GM21381 (cell line): Measurements from ENCODE around the gene DZIP3.
A peak's percentile ranks its signal among the peaks of the same experiment; 100 is the strongest.

Source experiments
- ATAC-seq: cut with Tn5 transposase; IDR thresholded peaks from one replicate; pipeline ENCODE4 v1.9.1; 2021; ENCODE audit warnings: mild to moderate bottlenecking, moderate library complexity; ENCODE audit not compliant: unreplicated experiment

DZIP3 gene

GRCh38 chr3:108589081-108589997 is at the start of gene DZIP3, which contains the start of gene CIP2A:
Gene DZIP3 (plus strand): TSS chr3:108589722. CDS start chr3:108605407, 15,685 bp downstream.
Gene CIP2A (minus strand): TSS chr3:108589438. CDS start chr3:108589375, 63 bp downstream.
- ATAC-seq: peak; percentile 93

DNA sequence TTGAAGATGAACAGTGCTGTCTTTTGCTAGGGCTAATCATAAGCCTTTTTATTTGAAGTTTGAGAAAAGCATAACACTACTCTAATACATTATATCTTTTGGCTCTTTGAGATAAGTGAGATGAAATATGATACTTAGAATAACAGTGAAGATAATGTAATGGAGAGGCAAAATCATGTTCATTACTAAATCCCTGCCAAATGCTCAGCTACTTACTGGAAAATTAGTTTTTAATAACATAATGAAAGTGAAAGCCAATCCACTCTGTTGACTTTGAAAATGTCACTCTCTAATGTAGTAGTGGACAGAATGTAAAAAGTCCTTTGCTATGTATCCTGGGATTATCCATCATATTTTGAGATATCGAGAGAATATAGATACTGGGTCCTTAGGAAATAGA is 43.3 kb upstream of the DZIP3 start:
- ATAC-seq: no peak

GRCh38 chr3:108546692-108547091 is 42.8 kb upstream of the DZIP3 start:
- peak; percentile 55 for ATAC-seq

DNA sequence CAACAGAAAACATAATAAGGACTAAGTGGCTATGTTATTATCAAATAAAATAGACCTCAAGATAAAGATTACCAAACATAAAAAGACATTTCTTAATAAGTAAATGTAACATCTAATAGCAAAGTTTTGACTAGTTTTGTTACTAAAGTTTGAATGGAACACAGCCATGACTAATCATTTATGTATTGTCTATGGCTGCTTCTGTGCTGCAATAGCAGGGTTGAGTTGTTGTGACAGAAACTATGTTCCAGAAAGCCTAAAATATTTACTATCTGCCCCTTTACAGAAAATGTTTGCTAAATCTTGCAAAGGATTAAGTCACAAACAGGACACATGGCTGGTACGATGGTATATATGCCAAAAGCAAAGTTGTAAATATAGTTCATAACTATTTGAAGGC is 41.2 kb upstream of the DZIP3 start:
- ATAC-seq: no peak

- no peak for ATAC-seq
Observed at GRCh38 chr3:108548886-108549285, 40.6 kb upstream of the DZIP3 start.

DNA sequence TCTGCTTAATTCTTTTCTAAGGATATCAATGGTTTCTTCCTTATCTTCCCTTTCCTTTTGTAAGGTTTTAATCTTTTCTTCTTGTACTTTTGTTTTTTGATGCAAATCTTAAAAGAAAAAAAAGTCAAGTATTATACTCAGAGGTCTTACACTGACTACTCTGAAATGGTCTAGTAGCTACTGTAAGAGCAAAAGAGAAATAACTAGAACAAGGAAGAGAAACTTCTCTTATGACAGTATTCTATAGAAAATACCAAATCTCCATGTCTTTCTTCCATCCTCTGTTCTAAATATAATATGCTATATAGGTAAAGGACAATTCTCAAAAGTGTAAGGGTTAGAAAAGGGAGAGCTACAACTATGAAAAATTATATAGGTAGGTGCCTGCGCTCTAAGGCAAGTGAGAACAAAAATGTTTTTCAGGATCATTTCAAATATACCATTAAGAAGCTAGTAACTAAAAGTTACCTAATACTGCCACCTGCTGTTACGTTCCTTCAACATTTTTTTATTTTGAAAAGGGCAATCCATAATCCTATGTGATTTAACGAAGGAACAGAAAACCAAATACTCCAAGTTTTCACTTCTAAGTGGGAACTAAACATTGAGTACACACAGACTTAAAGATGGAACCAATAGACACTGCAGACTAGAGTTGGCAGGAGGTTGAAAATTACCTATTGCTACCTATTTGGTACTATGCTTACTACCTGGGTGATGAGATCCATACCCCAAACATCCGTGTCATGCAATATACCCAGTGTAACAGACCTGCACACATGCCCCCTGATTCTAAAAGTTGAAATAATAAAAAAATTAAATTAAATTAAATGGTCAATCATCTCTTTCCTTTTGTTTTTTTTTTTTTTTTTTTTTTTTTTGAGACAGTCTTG is 37.0 kb upstream of the DZIP3 start:
- no peak for ATAC-seq

- ATAC-seq: no peak
Observed at GRCh38 chr3:108554229-108554628, 35.3 kb upstream of the DZIP3 start.

DNA sequence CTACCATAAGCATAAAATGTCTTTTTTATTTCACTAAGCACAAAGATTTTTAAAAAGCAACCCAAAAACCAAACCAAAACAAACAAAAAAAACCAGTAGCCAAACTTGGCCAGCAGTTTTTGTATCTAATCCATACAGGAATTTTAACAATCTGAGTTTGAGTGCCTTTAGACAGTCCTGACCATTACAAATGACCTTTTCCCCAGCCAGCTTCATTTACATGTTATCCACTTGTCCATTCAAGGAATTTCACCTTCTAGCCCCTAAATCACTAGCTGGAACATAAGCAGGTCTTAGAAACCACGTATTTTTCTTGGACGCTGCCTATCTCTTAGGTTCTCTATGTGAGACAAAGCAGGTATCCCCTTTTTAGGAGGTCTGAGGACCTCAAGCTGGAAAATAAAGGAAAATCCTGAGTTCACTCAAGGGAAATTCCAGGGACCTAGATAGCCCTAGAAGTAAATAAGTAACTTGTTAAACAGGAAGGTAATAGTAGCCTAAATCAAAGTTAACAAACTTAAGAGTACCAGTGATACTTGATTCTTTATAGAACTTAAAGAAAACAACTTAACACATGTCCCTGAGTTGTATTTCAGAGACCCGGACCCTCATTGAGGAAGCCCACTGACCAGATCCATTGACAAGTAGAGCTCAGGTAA is 34.5 kb upstream of the DZIP3 start:
- ATAC-seq: no peak

- ATAC-seq: no peak
Observed at GRCh38 chr3:108555966-108556581, 33.4 kb upstream of the DZIP3 start.

- ATAC-seq: no peak
Observed at GRCh38 chr3:108562565-108562964, 27.0 kb upstream of the DZIP3 start.

GRCh38 chr3:108564564-108564963 is 25.0 kb upstream of the DZIP3 start:
- ATAC-seq: no peak

GRCh38 chr3:108565506-108565905 is 24.0 kb upstream of the DZIP3 start:
- no peak for ATAC-seq

DNA sequence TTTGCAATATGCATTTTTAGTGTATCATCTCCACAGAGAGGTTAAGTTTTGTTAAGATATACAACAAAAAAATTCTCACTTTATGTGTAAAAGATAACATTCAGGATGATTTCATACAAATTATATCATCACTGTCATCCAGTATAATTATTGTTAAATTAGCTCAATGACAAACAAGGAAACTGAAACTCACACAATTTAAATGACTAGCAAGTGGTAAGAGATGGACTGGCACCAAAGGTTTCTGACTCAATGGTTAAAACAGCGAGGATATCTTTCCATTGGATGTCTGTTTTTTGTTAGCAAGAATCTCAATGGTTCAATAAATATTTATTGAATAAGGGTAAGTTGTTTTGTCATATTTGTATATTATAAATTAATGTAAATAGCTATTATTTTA is 22.9 kb upstream of the DZIP3 start:
- no peak for ATAC-seq

- ATAC-seq: no peak
Observed at GRCh38 chr3:108569336-108569735, 20.2 kb upstream of the DZIP3 start.

DNA sequence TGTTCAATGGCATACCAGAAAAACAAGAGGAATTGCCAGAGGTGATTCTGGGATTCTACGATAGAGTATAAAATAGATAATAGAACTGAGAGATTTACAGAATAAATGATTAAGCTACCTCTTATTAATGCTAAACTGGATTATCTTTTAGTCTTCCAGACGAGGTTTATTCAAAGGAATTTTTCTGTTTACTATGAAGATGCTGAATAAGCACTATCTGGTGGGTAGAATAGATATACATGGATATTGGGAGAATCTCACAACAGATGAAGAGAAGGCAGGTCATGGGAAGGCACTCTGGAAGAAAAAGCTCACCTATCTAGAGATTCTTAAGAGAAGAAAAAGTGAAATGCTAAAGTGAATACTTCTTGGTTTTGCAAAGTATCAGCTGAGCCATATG is 11.5 kb upstream of the DZIP3 start:
- ATAC-seq: no peak

DNA sequence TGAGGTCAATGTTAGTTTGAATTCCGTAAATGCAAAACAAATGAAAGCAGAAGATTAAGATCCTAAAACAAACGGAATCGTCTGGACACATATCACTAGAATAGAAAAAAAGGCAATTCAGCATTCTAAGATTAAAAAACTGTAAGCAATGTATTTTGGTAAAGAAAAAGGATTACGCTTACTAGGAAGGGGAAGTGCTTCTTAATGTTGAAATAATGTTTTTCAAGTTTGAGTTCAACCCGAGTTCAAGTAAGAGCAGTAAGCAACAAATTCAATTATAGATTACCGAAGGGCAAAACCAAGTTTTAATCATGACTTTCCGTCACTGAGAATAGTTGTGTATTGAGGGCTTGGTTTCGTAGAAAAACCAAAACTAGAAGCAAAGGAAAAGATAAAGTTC is 921 bp upstream of the DZIP3 start:
- no peak for ATAC-seq

GRCh38 chr3:108589998-108590323 is 439 bp downstream of the DZIP3 start:
- ATAC-seq: no peak

DNA sequence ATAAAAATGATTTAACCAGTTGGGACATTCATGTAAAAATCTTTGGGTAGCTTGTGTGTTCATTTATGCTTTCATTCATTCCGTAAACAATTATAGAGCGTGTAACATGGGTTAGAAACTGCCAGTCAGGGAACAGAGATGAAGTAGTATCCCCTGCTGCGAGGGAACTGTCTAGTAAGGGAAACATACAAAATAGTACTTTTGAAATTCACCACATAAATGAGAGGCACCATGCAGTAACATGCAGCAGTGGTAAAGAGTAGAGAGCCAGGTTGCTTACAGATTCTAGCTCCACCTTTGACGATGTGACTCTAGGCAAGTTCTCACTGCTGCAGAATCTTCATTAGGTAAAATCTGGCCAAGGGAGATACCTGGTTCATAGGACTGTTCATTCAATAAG is 938 bp downstream of the DZIP3 start:
- no peak for ATAC-seq

DNA sequence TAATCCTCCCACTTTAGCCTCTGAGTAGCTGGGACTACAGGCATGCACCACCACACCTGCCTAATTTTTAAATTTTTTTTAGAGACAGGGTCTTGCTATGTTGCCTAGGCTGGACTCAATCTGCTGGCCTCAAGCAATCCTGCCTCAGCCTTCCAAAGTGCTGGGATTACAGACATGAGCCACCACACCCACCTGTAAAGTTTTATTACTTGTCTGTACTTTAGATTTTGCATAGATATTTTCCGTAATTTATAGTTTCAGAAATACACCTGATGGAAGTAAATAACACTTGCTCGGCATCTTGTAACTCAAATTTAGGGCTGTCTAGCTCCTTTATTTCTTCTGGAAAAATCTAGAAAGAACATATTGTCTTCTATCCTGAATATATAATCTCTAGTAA is 5.8 kb downstream of the DZIP3 start:
- no peak for ATAC-seq

DNA sequence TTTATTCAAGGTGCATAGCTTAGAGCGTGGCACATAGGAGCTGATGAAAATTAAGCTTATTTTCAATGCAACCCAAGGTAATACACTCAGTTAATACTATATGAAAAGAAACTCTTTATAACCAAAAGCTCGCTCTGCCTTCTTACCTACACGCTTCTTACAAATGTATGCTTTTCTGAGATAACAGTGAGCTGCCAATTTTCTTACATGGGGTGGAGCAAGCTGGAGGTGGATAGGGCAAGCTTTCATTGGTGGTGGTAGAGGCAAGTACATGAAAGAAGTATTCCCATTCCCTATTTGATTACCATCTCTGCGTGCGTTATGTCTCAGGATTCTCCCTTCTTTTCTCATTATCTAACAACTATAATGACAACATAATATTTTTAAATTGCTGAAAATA is 8.9 kb downstream of the DZIP3 start:
- no peak for ATAC-seq
